ENCODE data around the gene DCST2. TPM values are rescaled to one million over a fixed set of nuclear protein-coding genes. Genes with fewer than 3 reads are reported as not detected.
A peak's percentile ranks its signal among the peaks of the same experiment; 100 is the strongest.

The DCST2 gene
- total and polyA plus RNA-seq, 7 donors = 0.04 to 0.56 (median 0.19) TPM; not detected in 2

DNA sequence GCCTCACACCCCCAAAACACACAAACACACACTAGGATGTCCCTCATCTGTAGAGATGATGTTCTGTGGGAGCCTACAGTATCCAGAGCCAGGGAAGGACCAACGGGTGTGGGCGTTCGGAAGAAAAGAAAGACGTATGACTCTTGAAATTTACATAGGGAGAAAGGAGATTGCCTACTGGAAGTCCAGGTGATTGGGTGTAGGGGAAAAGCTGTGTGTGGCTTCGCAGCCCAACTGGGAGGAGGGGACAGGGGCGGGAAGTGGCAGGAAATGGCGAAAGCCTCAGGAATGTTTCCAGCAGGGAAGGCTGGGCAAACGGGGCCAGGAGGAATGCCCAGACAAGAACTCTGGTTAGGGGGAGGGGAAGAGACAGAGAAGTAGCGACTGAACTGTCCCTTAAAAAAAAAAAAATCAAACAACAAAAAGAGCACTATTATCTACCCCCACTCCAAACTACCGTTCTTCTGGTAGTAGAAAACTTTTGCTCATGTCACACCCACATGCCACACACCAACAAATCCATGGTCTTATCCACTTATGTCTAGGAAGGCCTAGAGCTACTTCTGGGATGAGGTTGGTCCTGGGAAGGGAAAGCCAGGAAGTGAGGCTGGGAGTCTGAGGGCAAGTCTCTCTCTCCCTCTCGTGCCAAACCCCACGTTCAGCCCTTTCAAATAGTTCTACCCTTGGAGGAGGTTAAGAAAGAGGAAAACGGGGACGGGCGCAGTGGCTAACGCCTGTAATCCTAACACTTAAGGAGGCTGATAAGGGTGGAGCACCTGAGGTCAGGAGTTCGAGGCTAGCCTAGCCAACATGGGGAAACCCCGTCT, 60.9 kb downstream of the DCST2 start:
- Histone ChIP-seq H3K9me3 (no peaks in the 10 kb centered on the region), H3K36me3 (ENCODE audit: insufficient read depth in 1 of 2, low read depth in 1 of 2) (peaks cover 0 to 16% of the 10 kb centered on the region in 2 donors), H3K27me3 (ENCODE audit: insufficient read depth in 3 of 3, low read length in 2 of 3) (no peaks in the 10 kb centered on the region), H3K4me1 (peaks cover 50% of the 10 kb centered on the region), H3K27ac (peak overlapping the region; percentile 99), H3K4me3 (peak overlapping the region; percentile 84)
- intact Hi-C loops (cut with DNase I) = loop anchor here (5.0 kb wide), 2 partner anchors 40 to 110 kb away; no protein-coding TSS in a partner anchor
- WGBS, 3 donors = 23 to 34% (median 25%) methylated on average over 18 of the region's 18 CpGs
- ATAC-seq (peak in 3 of 4 donors; percentile 9 to 23 (median 10)), DNase-seq (peak; percentile 68 to 74)
- TF ChIP-seq, protein P1, sequence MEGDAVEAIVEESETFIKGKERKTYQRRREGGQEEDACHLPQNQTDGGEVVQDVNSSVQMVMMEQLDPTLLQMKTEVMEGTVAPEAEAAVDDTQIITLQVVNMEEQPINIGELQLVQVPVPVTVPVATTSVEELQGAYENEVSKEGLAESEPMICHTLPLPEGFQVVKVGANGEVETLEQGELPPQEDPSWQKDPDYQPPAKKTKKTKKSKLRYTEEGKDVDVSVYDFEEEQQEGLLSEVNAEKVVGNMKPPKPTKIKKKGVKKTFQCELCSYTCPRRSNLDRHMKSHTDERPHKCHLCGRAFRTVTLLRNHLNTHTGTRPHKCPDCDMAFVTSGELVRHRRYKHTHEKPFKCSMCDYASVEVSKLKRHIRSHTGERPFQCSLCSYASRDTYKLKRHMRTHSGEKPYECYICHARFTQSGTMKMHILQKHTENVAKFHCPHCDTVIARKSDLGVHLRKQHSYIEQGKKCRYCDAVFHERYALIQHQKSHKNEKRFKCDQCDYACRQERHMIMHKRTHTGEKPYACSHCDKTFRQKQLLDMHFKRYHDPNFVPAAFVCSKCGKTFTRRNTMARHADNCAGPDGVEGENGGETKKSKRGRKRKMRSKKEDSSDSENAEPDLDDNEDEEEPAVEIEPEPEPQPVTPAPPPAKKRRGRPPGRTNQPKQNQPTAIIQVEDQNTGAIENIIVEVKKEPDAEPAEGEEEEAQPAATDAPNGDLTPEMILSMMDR (IDR thresholded peaks at IDR 0.05) = no peak

DNA sequence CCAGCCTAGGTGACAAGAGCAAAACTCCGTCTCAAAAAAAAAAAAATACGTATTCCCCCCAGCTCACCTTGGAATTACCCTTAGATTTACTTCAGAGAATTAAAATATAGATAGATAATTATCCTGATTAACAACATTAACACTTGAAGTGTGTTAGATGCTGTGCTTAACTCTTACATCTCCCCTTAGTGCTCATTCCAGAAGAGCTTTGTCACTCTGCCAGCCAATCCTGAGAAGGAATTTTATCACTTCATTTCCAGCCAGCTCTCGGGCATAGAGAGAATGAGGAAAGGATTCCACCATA, 61.4 kb downstream of the DCST2 start:
- Histone ChIP-seq H3K4me1 (peaks cover 54% of the 10 kb centered on the region), H3K4me3 (peak overlapping the region; percentile 84), H3K9me3 (no peaks in the 10 kb centered on the region), H3K27ac (peak overlapping the region; percentile 99), H3K36me3 (ENCODE audit: insufficient read depth in 1 of 2, low read depth in 1 of 2) (peaks cover 0 to 21% of the 10 kb centered on the region in 2 donors), H3K27me3 (ENCODE audit: insufficient read depth in 3 of 3, low read length in 2 of 3) (no peaks in the 10 kb centered on the region)
- DNase-seq (no peak), ATAC-seq (no peak)
- 49 to 60% (median 58%) methylated on average over 3 of the region's 3 CpGs for WGBS, 3 donors
- intact Hi-C loops (cut with DNase I) = loop anchor here (5.0 kb wide), 2 partner anchors 40 to 110 kb away; no protein-coding TSS in a partner anchor
- TF ChIP-seq, protein P1 (IDR thresholded peaks at IDR 0.05) = no peak

DNA sequence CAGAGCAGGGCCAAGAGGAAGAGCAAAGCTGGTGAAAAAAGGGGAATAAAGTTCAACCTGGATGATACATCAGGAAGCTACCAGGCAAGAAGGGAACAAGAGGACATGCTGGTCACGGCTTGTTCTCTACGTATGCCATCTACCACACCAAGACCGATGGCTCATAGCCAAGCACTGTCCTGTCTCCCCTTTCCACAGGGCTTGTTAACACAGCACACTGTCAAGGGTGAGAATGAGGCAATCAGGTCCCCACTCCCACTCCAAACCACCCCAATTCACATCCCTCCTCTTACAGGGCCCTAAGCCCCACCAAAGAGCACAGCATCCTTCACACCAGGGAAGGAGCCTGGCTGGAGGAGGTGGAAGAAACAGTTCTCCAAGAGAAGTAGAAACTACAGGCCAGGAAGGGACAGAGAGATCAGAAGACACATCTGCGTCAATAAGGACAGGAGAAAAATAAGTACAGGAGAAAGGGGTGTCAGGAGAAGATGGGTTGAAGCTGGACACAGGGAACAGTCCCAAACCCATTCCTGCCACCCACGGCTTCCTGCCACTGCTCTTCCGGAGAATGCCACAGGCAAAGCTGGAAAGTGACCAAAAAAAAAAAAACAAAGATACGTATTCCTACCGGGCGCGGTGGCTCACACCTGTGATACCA, 62.1 kb downstream of the DCST2 start:
- Histone ChIP-seq H3K4me1 (peaks cover 60% of the 10 kb centered on the region), H3K9me3 (no peaks in the 10 kb centered on the region), H3K36me3 (ENCODE audit: insufficient read depth in 1 of 2, low read depth in 1 of 2) (peaks cover 0 to 28% of the 10 kb centered on the region in 2 donors), H3K27ac (peak overlapping the region; percentile 99), H3K27me3 (ENCODE audit: insufficient read depth in 3 of 3, low read length in 2 of 3) (no peaks in the 10 kb centered on the region), H3K4me3 (peak overlapping the region; percentile 84)
- WGBS, 3 donors = 30 to 34% (median 31%) methylated on average over 10 of the region's 10 CpGs
- TF ChIP-seq, protein P1 (IDR thresholded peaks at IDR 0.05) = no peak
- DNase-seq (peak in 1 of 2 donors; percentile 74), ATAC-seq (peak in 2 of 4 donors; percentile 10 to 21)
- intact Hi-C loops (cut with DNase I) = loop anchor here (5.0 kb wide), 2 partner anchors 41 to 111 kb away; no protein-coding TSS in a partner anchor

DNA sequence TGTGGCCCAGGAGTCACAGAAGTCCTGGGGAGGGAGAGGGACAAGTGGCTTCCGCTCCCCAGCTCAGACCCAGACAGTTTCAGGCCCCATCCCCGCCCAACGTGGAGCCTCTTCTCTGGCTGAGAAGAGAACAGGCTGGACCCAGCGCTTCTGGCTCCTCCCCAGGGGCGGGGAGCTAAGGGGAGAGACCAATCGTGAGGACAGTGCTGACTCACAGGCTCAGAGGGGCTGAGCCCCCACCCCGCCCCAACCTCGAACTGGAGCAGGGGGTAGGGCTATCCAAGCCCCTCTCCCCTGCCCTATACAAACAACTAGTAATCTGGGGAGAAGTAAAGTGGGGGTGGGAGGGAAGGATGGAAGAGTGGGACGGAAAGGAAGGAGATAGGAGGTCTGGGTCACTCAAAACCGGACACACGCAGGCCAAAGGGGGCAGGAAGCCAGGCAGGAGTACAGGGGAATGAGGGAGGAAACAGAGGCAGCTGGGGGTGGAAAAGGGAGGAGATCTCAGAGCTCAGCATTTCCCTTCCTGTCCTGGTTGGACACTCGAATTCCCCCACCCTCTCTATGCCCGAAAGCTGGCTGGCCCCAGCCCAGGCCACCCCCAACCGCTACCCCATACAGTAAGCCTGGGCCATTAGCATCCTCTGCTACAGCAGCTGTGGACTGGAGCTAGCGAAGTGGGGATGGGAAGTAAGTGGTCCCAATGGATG, 62.8 kb downstream of the DCST2 start, which contains the start of gene SHC1:
Gene SHC1 (minus strand): TSS at position 117 of the 710 bp plus-strand sequence. CDS start 221 bp downstream, outside the sequence.
- peak within 1 kb of the TSS; percentile 84 for H3K4me3 ChIP-seq
- peak within 1 kb of the TSS; percentile 99 for H3K27ac ChIP-seq
- H3K4me1 ChIP-seq = peaks cover 54% of the 10 kb centered on the region
- ATAC-seq (peak; percentile 63 to 69 (median 66)), DNase-seq (peak; percentile 96 to 97)
- no peaks in the 10 kb centered on the region for H3K27me3 ChIP-seq (ENCODE audit: insufficient read depth in 3 of 3, low read length in 2 of 3)
- no peaks in the 10 kb centered on the region for H3K9me3 ChIP-seq
- TF ChIP-seq, protein P1 (IDR thresholded peaks at IDR 0.05) = no peak
- 2 to 17% (median 8%) methylated on average over 13 to 15 of the region's 15 CpGs for WGBS, 3 donors
- H3K36me3 ChIP-seq (ENCODE audit: insufficient read depth in 1 of 2, low read depth in 1 of 2) = peaks cover 0 to 35% of the 10 kb centered on the region in 2 donors
- intact Hi-C loops (cut with DNase I) = loop anchor here (5.0 kb wide), 2 partner anchors 42 to 112 kb away; no protein-coding TSS in a partner anchor

Data from psoas muscle (tissue), 8 donors.